ENCODE data around the gene COL28A1.

GRCh38 chr7:7311001-7311400 lies 224.7 kb downstream of the COL28A1 start:
- TF ChIP-seq CTCF (conservative IDR thresholded peaks at IDR 0.05; ENCODE audit: low read length) (no peak), EZH2phosphoT487 (IDR thresholded peaks at IDR 0.05; ENCODE audit: borderline replicate concordance) (no peak)
